CD14-positive monocyte (primary cell): Measurements from ENCODE around the gene PTPRD. TPM values are rescaled to one million over a fixed set of nuclear protein-coding genes. Genes with fewer than 3 reads are reported as not detected.

Experiments used
- DNase-seq, 3 donors: peaks; one replicate each; pipeline ENCODE4 v3.0.0-alpha.2; 2011 to 2022
- H2AFZ ChIP-seq: 2 replicates; pipeline ENCODE4 v1.6.0; 2012; ENCODE audit warnings: mild to moderate bottlenecking, low read depth, low read length, inconsistent platforms; ENCODE audit not compliant: insufficient read depth, poor library complexity, severe bottlenecking
- H3K27ac ChIP-seq, 2 donors: 1 replicate in 1 of 2; 2 replicates in 1 of 2; pipeline ENCODE4 v1.5.1; 2012 to 2013; ENCODE audit warnings: low read length in 2 of 2, control low read depth in 1 of 2, inconsistent platforms in 1 of 2, low read depth in 1 of 2, mild to moderate bottlenecking in 1 of 2
- H3K27me3 ChIP-seq, 2 donors: one replicate each; pipeline versions ENCODE4 v1.6.0 to v1.6.1; 2011 to 2013; ENCODE audit warnings: low read length in 2 of 2; ENCODE audit not compliant: control insufficient read depth in 2 of 2, insufficient read depth in 2 of 2
- H3K36me3 ChIP-seq, 2 donors: replicated peaks in 1 of 2; 1 replicate in 1 of 2; 2 replicates in 1 of 2; pipeline versions ENCODE4 v1.5.1 to v1.6.1; 2012 to 2013; ENCODE audit warnings: low read length in 2 of 2, control low read depth in 1 of 2, inconsistent platforms in 1 of 2, mild to moderate bottlenecking in 1 of 2; ENCODE audit not compliant: insufficient read depth in 2 of 2, control insufficient read depth in 1 of 2
- H3K4me1 ChIP-seq, 2 donors: 1 replicate in 1 of 2; 2 replicates in 1 of 2; pipeline versions ENCODE4 v1.5.1 to v1.6.1; 2012 to 2013; ENCODE audit warnings: low read length in 2 of 2, control low read depth in 1 of 2, inconsistent platforms in 1 of 2, mild to moderate bottlenecking in 1 of 2, moderate library complexity in 1 of 2; ENCODE audit not compliant: insufficient read depth in 2 of 2, control insufficient read depth in 1 of 2
- H3K4me2 ChIP-seq: replicated peaks from 2 replicates; pipeline ENCODE3; 2012; ENCODE audit warnings: low read length, moderate library complexity, mild to moderate bottlenecking; ENCODE audit not compliant: poor library complexity, severe bottlenecking; ENCODE audit errors: extremely low read depth
- H3K4me3 ChIP-seq, 3 experiments: fragments of 200-600 bp in 1 of 3; sonication (generic) in 1 of 3; replicated peaks in 1 of 3; 1 replicate in 2 of 3; 2 replicates in 1 of 3; pipeline ENCODE4 v1.5.1; 2011 to 2013; ENCODE audit warnings: low read length in 3 of 3, mild to moderate bottlenecking in 3 of 3, control low read depth in 2 of 3, low read depth in 2 of 3, inconsistent platforms in 1 of 3, moderate library complexity in 1 of 3
- H3K79me2 ChIP-seq: 2 replicates; pipeline ENCODE4 v1.6.0; 2012; ENCODE audit warnings: mild to moderate bottlenecking, control low read depth, inconsistent platforms, low read length, moderate library complexity; ENCODE audit not compliant: insufficient read depth
- H3K9ac ChIP-seq: 2 replicates; pipeline ENCODE4 v1.6.0; 2017; ENCODE audit warnings: low read length, mild to moderate bottlenecking; ENCODE audit not compliant: insufficient read depth, poor library complexity, severe bottlenecking
- H3K9me3 ChIP-seq, 2 donors: replicated peaks in 1 of 2; 1 replicate in 1 of 2; 2 replicates in 1 of 2; pipeline versions ENCODE4 v1.5.1 to v1.6.1; 2012 to 2013; ENCODE audit warnings: low read length in 2 of 2, control low read depth in 1 of 2; ENCODE audit not compliant: control insufficient read depth in 1 of 2, insufficient read depth in 1 of 2
- H4K20me1 ChIP-seq: 2 replicates; pipeline ENCODE4 v1.6.0; 2012; ENCODE audit warnings: mild to moderate bottlenecking, low read length, control low read depth, moderate library complexity; ENCODE audit not compliant: insufficient read depth
- H3K27ac Mint-ChIP-seq, 7 donors: one replicate each; pipeline ENCODE4 v1.8.0; 2020; ENCODE audit warnings: mild to moderate bottlenecking in 7 of 7, mixed read lengths in 7 of 7, moderate library complexity in 6 of 7, inconsistent platforms in 2 of 7
- H3K27me3 Mint-ChIP-seq, 3 donors: one replicate each; pipeline ENCODE4 v1.8.0; 2021 to 2022; ENCODE audit warnings: low read depth in 3 of 3, mild to moderate bottlenecking in 3 of 3, mixed read lengths in 3 of 3, moderate library complexity in 3 of 3, inconsistent platforms in 1 of 3
- H3K36me3 Mint-ChIP-seq, 2 donors: one replicate each; pipeline ENCODE4 v1.8.0; 2020; ENCODE audit warnings: mixed read lengths in 2 of 2, inconsistent platforms in 1 of 2, mild to moderate bottlenecking in 1 of 2
- H3K4me1 Mint-ChIP-seq: one replicate; pipeline ENCODE4 v1.8.0; 2020; ENCODE audit warnings: mild to moderate bottlenecking, mixed read lengths
- H3K4me3 Mint-ChIP-seq, 2 donors: one replicate each; pipeline ENCODE4 v1.8.0; 2020; ENCODE audit warnings: mild to moderate bottlenecking in 2 of 2, mixed read lengths in 2 of 2, moderate library complexity in 1 of 2
- H3K9me3 Mint-ChIP-seq, 7 donors: one replicate each; pipeline ENCODE4 v1.8.0; 2020 to 2022; ENCODE audit warnings: mixed read lengths in 7 of 7, mild to moderate bottlenecking in 6 of 7, moderate library complexity in 6 of 7, inconsistent platforms in 2 of 7
- WGBS: methylation state at CpG from one replicate; pipeline ENCODE4 v1.1.5; 2013; ENCODE audit warnings: missing lambda C conversion rate; ENCODE audit not compliant: insufficient coverage; 5-methylcytosine and 5-hydroxymethylcytosine counted together
- intact Hi-C, 2 donors: fragments of 100-400 bp; cut with micrococcal nuclease; formaldehyde crosslinking; loops; one replicate each; pipeline versions ENCODE4 v1.15.0 to v1.15.1; 2023
- polyA plus RNA-seq, 3 donors: library from polyadenylated mRNA; depleted of rRNA in 1 of 3; unstranded in 2 of 3; stranded (reverse) in 1 of 3; fragments of 300-500 nt in 2 of 3; fragments of >200 nt in 1 of 3; fragmentation: Illumina TruSeq in 2 of 3; gene quantifications; 1 replicate in 2 of 3; 2 replicates in 1 of 3; pipeline ENCODE4 v1.2.3, GENCODE V29; 2012 to 2021
- TF ChIP-seq, protein P1 (sequence below): fragments of 200-600 bp; IDR thresholded peaks from one replicate; pipeline ENCODE4 v1.8.0; 2022; ENCODE audit warnings: antibody characterized with exemption, mild to moderate bottlenecking

PTPRD gene
- polyA plus RNA-seq, 3 donors, result not detected

GRCh38 chr9:8680157-8680556, 1932.6 kb downstream of the PTPRD start:
- Histone ChIP-seq H3K79me2 (no peaks in the 10 kb centered on the region), H3K27ac (no peak overlapping the region), H2AFZ (no peak overlapping the region), H3K9me3 (no peaks in the 10 kb centered on the region), H4K20me1 (no peaks in the 10 kb centered on the region), H3K4me3 (no peak overlapping the region), H3K36me3 (no peaks in the 10 kb centered on the region), H3K4me1 (no peaks in the 10 kb centered on the region), H3K4me2 (no peak overlapping the region), H3K27me3 (no peaks in the 10 kb centered on the region), H3K9ac (no peak overlapping the region)
- Mint-ChIP-seq H3K4me3 (no peak overlapping the region), H3K27me3 (peaks cover 0 to 2% (median 2%) of the 10 kb centered on the region in 3 donors), H3K4me1 (no peaks in the 10 kb centered on the region), H3K36me3 (no peaks in the 10 kb centered on the region), H3K9me3 (peaks cover 0 to 4% (median 2%) of the 10 kb centered on the region in 7 donors), H3K27ac (no peak overlapping the region)
- DNase-seq, result no peak
- no CpG with 5 or more reads among the region's 3 CpGs for WGBS
- intact Hi-C loops, result no loop called here
- TF ChIP-seq, protein P1, sequence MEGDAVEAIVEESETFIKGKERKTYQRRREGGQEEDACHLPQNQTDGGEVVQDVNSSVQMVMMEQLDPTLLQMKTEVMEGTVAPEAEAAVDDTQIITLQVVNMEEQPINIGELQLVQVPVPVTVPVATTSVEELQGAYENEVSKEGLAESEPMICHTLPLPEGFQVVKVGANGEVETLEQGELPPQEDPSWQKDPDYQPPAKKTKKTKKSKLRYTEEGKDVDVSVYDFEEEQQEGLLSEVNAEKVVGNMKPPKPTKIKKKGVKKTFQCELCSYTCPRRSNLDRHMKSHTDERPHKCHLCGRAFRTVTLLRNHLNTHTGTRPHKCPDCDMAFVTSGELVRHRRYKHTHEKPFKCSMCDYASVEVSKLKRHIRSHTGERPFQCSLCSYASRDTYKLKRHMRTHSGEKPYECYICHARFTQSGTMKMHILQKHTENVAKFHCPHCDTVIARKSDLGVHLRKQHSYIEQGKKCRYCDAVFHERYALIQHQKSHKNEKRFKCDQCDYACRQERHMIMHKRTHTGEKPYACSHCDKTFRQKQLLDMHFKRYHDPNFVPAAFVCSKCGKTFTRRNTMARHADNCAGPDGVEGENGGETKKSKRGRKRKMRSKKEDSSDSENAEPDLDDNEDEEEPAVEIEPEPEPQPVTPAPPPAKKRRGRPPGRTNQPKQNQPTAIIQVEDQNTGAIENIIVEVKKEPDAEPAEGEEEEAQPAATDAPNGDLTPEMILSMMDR, result no peak

DNA sequence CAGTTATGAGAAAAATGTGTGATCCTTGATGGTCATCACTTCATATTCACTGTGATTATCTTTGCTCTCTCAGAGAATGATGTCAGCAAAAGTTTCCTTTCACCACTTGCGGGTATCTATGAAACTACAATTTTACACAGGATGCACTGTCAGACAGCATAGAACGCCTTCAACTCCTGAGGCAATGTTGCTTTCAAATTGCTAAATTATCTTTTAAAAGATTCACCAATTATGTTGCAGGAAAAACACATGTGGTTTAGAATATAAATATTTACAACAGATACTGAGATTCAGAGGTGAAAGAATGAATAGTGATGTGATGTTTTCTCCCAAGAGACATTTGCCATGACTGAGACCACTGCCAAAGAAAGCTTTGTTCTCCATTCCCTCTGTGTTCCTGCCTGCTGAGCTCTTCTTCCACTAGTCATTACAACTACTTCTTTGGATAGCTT, 1933.4 kb downstream of the PTPRD start:
- H3K9me3 Mint-ChIP-seq, result peaks cover 0 to 2% (median 0%) of the 10 kb centered on the region in 7 donors
- no peaks in the 10 kb centered on the region for H3K36me3 Mint-ChIP-seq
- no peak for DNase-seq
- WGBS, result no CpG with 5 or more reads among the region's 2 CpGs
- H3K4me1 Mint-ChIP-seq, result no peaks in the 10 kb centered on the region
- H4K20me1 ChIP-seq, result no peaks in the 10 kb centered on the region
- no peak overlapping the region for H3K4me2 ChIP-seq
- TF ChIP-seq, protein P1, result no peak
- no peak overlapping the region for H3K27ac Mint-ChIP-seq
- H3K9me3 ChIP-seq, result no peaks in the 10 kb centered on the region
- no peak overlapping the region for H3K27ac ChIP-seq
- no peak overlapping the region for H2AFZ ChIP-seq
- H3K4me3 Mint-ChIP-seq, result no peak overlapping the region
- no peak overlapping the region for H3K9ac ChIP-seq
- no peaks in the 10 kb centered on the region for H3K4me1 ChIP-seq
- intact Hi-C loops, result no loop called here
- no peaks in the 10 kb centered on the region for H3K36me3 ChIP-seq
- H3K27me3 ChIP-seq, result no peaks in the 10 kb centered on the region
- H3K27me3 Mint-ChIP-seq, result peaks cover 0 to 2% (median 2%) of the 10 kb centered on the region in 3 donors
- H3K79me2 ChIP-seq, result no peaks in the 10 kb centered on the region
- H3K4me3 ChIP-seq, result no peak overlapping the region
